H1 (cell line): ENCODE data around the gene ERC1. TPM values are rescaled to one million over a fixed set of nuclear protein-coding genes. Genes with fewer than 3 reads are reported as not detected.

ENCODE experiments used
- EGR1 ChIP-seq: IDR thresholded peaks from 2 replicates; pipeline ENCODE4 v1.6.1; 2011; ENCODE audit warnings: low read depth, low read length, borderline replicate concordance
- KDM4A ChIP-seq: IDR thresholded peaks from one replicate; pipeline ENCODE4 v1.7.1; 2012; ENCODE audit warnings: low read depth, mild to moderate bottlenecking, moderate library complexity, low read length, inconsistent platforms; ENCODE audit not compliant: severe bottlenecking
- TAF1 ChIP-seq: IDR thresholded peaks from 2 replicates; pipeline ENCODE4 v1.6.1; 2011; ENCODE audit warnings: mild to moderate bottlenecking, low read depth, low read length
- polyA plus RNA-seq, 7 experiments: library from polyadenylated mRNA; depleted of rRNA in 3 of 7; stranded (reverse) in 5 of 7; unstranded in 2 of 7; fragments of >200 nt in 5 of 7; fragments of 200-250 nt in 2 of 7; gene quantifications; 1 replicate in 5 of 7; 2 replicates in 1 of 7; 4 replicates in 1 of 7; pipeline versions ENCODE4 v1.2.1 to v1.2.3, GENCODE V29; 2011 to 2013; ENCODE audit warnings: missing spikeins in 2 of 7, mixed read lengths in 2 of 7
- total RNA-seq: library from RNA; stranded (reverse); fragmentation: NEBNext Ultra II Directional; extraction: Animal tissue kit (Norgen Biotek cat#: 25700); gene quantifications from 2 replicates; pipeline ENCODE4 v1.2.1, GENCODE V29; 2021

The ERC1 gene
- total and polyA plus RNA-seq, 2 of the 8 experiments (the other 6 are each of a cell fraction or from before 2014, with no cell fraction given) = 7.8 to 45.7 TPM

- TF ChIP-seq KDM4A (no peak), EGR1 (no peak), TAF1 (no peak)
- TF ChIP-seq, all 59 proteins: peak for 0
These were observed 80.2 kb downstream of the ERC1 start (continued) for GRCh38 chr12:1071182-1071581.
